ENCODE data around the gene VPS13D.

GRCh38 chr1:12441414-12442105 lies 211.7 kb downstream of the VPS13D start:
- TF ChIP-seq PRDM15 (CRISPR knock-in tag; IDR thresholded peaks at IDR 0.05), result no peak
- TF ChIP-seq ESRRA (CRISPR knock-in tag; IDR thresholded peaks at IDR 0.05; ENCODE audit: borderline replicate concordance), result no peak
- TF ChIP-seq CTCF (IDR thresholded peaks at IDR 0.05), result no peak
- TF ChIP-seq E2F5 (CRISPR knock-in tag; IDR thresholded peaks at IDR 0.05), result no peak
- no peak for TF ChIP-seq RELA (CRISPR knock-in tag; IDR thresholded peaks at IDR 0.05; ENCODE audit: borderline replicate concordance)
- TF ChIP-seq SMAD4 (CRISPR knock-in tag; IDR thresholded peaks at IDR 0.05), result no peak
- no peak for TF ChIP-seq TCF7 (CRISPR knock-in tag; IDR thresholded peaks at IDR 0.05; ENCODE audit: low read depth)
- TF ChIP-seq NFYB (CRISPR knock-in tag; conservative IDR thresholded peaks at IDR 0.05; ENCODE audit: low read depth), result no peak
- no peak for TF ChIP-seq HMGXB4 (CRISPR knock-in tag; IDR thresholded peaks at IDR 0.05)

All from WTC11 (cell line).